GM19372 (cell line): Measurements from ENCODE around the gene ZBTB49.
"Not testable (repeated sequence)": the region's sequence is repeated elsewhere in the genome, so short reads cannot be mapped to it uniquely, and the experiment has no call there.

Experiments used
- ATAC-seq: cut with Tn5 transposase; IDR thresholded peaks from one replicate; pipeline ENCODE4 v1.9.1; 2021; ENCODE audit warnings: mild to moderate bottlenecking, low read depth, moderate library complexity; ENCODE audit not compliant: unreplicated experiment

ZBTB49 gene

GRCh38 chr4:4289941-4290850, at the start of gene ZBTB49, which contains the start of gene LYAR:
TSS of gene ZBTB49 (plus strand) at chr4:4290251. CDS start at chr4:4299946, 9,695 bp downstream.
TSS of gene LYAR (minus strand) at chr4:4290154. CDS start at chr4:4283742, 6,412 bp downstream.
- ATAC-seq, result peak; percentile 90

DNA sequence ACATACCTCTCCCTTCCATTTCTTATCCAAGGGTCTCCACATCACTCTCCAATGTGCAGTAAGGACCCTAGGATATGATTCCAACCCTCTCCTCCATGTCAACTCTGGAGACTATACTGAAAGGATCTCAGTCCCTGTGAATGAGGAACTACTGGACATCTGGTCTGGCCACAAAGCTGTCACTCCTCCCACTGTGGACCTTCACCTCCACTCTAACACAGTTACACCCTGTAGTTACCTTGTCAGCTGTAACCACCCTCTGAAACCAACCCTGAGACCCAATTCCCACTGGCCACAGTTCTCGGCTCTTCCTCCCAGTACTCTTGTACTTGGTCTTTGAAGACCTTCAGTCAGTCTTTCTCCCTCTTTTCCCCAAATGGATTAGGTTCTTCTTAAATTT, 44.9 kb upstream of the ZBTB49 start:
- ATAC-seq, result no peak

- no peak for ATAC-seq
Measured at GRCh38 chr4:4247696-4248028, 42.4 kb upstream of the ZBTB49 start.

DNA sequence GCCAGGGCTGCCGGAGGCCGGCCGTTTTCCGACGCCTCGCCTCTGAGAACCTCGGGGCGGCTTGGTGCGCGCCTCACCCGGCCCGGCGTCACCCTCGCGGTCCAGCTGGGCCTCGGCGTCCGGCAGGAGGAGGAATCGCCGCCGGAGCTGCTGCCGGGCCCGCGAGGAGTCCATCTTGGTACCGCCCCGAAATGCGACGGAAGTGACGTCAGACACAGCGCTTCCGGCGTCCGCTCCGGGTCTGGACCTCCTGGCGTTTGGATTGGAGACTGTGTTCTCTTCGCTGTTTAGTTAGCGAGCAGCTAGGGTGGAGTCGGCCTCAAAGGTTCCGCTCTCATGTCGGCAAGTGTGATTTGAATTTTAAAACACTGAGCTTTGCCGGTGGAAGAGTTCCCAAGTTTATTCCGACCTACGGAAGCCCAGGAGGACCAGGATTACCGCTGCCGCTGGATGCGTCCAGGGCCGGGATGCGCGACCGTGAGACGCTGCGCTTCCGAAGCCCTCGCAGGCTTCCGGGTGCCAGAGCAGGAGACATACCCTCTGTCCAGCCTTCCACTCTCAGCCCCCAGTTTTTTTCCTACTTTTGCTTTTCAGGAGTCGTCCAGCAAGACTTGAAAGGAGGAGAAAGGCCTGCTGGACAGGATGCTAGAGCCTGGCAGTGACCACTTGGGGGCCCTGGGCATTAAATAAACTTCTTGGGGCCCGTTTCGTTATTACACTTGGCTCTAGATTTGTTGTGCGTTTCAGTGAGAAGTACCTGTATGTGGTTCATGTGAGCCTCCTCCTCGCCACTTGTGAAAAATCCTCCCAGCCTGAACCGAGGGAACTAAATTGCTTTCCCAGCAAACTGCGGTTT, 41.8 kb upstream of the ZBTB49 start, which contains the start of gene TMEM128:
TSS of gene TMEM128 (minus strand) at position 195 of the 856 bp plus-strand sequence. CDS start at position 174, 21 bp downstream.
- peak; percentile 97 for ATAC-seq

DNA sequence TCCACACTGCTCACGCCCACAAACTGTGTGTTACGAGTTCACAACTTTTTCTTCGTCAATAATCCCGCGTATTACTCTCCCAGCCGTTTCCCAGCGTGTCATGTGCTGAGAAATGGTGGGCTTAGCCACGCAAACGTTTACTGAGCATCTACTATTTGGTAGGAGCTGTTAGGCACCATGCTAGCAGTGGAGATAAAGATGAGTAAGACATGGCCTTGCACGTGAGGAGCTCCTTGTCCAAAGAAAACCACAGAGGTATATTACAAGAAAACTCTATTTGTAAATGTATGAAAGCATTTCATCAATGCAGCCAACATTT, 41.2 kb upstream of the ZBTB49 start:
- ATAC-seq, result no peak

DNA sequence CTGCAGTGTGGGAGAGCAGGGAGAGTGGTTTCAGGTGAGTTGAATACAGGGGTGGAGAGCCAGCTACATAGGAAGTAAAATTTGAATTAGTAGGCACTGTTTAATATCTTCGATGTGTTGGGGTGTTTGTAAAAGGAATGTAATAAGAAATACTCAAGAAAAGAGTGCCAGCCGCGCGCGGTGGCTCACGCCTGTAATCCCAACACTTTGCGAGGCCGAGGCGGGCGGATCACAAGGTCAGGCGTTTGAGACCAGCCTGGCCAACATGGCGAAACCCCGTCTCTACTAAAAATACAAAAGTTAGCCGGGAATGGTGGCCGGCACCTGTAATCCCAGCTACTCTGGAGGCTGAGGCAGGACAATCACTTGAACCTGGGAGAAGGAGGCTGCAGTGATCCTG, 40.7 kb upstream of the ZBTB49 start:
- not testable (repeated sequence) for ATAC-seq

DNA sequence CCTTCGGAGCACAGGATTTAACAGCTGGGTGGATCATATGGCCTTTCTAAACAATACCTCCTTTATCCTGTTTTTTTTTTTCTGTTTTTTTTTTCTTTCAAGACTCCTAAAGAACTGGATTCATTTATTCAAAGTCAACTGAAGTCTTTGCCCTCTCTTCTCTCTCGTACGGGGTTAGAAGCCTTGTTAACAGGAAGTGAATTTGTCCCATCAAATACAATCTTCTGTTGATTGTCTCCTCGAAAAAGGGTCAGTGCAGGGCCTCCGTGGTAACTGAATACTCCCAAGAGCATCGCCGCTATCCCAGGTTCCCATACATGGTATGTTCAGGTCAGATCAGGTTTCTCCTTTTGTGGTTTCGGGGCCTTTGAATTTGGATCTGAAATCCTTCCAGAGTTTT, 40.2 kb upstream of the ZBTB49 start:
- ATAC-seq, result no peak

GRCh38 chr4:4254199-4254598, 35.9 kb upstream of the ZBTB49 start:
- no peak for ATAC-seq

- ATAC-seq, result no peak
Measured at GRCh38 chr4:4254666-4255065, 35.4 kb upstream of the ZBTB49 start.

DNA sequence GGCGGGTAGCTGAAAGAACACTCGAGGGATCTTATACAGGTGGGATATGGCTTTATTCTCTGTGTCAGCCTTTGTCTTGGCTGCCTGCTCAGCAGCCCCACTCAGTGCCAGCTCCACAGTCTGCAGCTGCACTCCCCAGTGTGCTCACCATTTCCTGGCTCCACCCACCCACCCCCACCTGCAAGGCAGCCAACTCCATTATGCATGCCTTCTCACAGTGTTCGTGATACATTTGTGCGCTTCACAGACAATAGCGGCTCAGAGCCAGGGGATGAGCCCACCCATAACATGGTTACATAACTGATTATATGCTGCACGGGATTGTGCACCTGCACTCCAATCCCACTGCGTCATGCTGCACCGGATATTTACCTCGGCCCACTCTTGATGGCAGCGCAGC, 33.3 kb upstream of the ZBTB49 start:
- no peak for ATAC-seq

GRCh38 chr4:4257705-4258104, 32.3 kb upstream of the ZBTB49 start:
- not testable (repeated sequence) for ATAC-seq

DNA sequence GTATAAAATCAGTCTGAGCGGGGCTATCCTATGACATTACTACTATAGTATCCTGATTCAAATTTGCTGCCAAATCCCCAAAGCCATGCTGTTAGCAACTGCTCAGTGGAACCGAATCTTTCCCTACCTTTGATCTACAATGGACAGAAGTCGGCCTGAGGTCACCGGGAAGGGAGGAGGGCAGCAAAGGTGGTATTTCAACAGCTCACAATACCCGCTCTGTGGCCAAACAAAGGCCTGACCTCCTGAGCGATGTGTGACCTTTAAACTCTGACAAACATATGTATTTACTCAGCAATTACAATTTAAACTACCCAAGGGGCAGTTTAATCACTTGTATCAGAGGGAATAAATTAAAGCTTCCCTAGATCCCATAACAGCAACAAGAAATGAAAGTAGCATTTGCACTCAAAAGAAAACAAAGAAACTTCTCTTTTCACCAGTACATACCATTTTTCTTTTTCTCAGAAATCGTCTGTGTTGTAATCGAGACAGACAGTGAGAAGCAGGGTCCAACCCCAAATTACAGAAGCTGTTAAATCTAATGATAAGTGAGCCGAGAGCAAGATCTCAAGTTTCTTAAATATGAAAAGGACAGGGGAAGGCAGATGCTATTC, 30.5 kb upstream of the ZBTB49 start:
- ATAC-seq, result no peak

DNA sequence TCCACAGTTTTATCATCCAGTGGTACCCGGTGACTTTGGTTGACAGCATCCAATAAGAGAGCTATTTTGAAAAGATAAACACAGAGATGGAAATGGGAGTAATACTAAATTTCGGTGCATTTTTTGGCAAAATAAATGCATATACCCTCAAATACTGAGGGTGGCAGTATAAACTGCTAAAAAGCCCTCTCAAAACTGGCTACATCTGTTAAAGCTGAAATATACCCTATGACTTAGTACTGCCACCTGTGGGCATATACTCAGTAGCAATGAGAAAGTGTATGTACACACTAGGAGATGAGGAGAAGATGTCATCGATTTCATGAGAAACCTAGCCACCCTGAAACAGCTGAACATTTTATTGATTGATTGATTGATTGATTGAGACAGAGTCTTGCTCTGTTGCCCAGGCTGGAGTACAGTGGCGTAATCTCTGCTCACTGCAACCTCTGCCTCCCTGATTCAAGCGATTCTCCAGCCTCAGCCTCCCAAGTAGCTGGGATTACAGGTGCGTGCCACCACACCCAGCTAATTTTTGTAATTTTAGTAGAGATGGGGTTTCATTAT, 29.8 kb upstream of the ZBTB49 start:
- ATAC-seq, result peak; percentile 65

DNA sequence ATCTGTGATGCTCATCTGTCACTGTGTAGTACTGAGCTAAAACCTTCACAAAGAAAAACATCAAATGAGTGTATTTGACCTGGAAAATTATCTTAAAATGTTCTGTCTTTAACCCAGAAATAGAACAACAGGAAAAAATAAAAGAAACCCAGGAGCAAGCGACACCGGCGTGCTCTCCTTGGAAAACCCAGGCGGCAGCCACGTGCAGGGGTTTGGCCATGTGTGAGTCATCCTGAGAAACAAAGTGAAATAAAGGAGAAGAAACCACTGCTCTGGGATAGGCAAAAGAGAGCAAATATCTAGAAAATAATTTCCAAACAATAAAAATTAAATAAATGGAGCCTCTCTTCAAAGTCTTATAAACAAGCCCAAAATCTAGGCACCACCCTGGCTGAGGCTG, 22.1 kb upstream of the ZBTB49 start:
- ATAC-seq, result no peak

DNA sequence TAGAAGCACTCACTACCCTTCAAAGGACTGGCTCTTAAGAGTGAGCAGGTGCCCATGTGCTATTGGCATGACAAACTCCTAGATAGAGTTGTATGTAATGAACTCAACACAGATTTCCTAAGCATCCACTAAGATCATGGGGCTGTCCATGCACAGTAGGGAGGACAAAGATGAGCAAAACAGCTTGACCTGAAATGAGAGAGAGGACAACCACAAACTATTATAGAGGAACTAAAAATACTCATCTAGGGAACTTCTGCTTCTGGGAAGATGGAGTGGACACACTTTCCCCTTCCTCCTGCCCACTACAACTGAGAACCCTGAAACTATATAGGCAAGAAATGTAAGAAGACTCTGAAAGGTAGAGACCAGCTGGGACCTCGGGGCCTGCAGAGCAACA, 21.3 kb upstream of the ZBTB49 start:
- no peak for ATAC-seq

DNA sequence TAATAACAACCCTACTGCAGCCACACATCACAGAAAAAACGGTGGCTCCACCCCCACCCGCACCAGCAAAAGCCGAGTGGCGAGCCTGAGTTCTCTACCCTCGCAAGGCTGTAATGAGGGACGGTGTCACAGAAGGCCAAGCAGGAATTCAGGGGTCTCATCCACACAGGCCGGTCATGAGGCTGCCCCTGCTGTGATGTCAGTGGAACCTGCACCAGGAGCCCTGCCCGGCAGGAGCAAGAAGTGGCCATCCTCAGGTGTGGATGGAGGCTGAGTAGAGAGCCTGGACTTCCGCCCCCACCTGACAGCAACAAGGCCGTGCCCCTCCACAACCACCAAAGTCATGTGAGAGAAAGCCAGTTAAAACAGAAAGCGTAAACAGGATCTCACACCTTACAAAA, 20.7 kb upstream of the ZBTB49 start:
- ATAC-seq, result no peak

GRCh38 chr4:4269856-4270255, 20.2 kb upstream of the ZBTB49 start:
- ATAC-seq, result no peak

DNA sequence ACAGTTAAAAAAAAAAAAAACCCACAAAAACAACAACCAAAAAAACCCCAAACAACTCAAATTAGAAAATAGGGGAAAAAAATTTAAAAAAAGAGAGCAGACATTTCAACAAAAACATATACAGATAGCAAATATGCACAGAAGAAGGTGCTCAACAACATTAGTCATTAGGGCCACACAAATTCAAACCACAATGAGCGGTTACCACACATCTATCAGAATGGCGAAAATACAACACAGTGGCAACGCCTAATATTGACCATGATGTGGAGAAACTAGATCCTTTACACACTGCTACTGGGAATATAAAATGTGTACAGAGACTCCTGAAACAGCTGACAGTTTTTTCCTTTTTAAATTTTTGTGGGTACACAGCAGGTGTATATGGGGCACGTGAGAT, 19.5 kb upstream of the ZBTB49 start:
- no peak for ATAC-seq

DNA sequence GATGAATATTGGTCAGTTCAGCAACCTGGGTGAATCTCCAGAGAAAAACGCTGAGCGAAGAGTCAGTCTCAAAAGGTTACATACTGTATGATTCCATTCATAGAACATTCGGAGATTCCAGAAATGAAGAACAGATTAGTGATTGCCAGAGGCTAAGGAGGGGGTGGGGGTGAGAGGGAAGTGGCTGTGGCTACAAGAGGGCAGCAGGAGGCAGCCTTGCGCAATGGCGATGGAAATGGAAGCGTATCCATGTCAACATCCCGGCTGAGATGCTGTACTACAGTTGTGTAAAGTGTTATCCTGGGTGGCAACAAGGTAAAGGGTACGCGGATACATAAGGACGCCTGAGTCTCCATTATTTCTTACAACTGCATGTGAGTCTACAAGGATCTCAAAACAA, 18.1 kb upstream of the ZBTB49 start:
- no peak for ATAC-seq

DNA sequence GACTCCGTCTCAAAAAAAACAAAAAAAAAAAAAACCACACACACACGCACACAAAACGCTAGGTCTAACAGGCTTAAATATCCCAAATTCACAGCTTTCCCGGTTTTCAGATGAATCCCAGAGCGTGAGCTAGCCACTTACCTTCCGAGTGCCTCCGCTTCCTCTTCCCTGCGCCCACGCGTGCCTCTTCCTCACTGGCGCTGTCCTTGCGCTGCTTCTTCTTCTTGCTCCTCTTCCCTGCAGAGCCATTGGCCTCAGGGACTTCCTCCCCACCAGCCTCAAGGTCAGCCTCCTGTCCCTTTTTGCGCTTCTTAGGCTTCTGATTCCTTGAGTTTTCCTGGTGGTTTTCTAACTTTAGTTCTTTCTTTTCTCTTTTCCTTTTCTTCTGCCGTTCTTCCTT, 15.8 kb upstream of the ZBTB49 start:
- no peak for ATAC-seq

GRCh38 chr4:4277531-4277930, 12.5 kb upstream of the ZBTB49 start:
- no peak for ATAC-seq
